Hepatocyte (in vitro differentiated cells): ENCODE data around the gene ITPK1. TPM values are rescaled to one million over a fixed set of nuclear protein-coding genes. Genes with fewer than 3 reads are reported as not detected.

Experiments used
- DNase-seq: peaks from one replicate; pipeline ENCODE4 v3.0.0-alpha.2; 2016; ENCODE audit warnings: low spot score
- H2AFZ ChIP-seq: fragments of 200-600 bp; sonication (generic); 2 replicates; pipeline ENCODE4 v1.6.0; 2016; ENCODE audit warnings: antibody characterized with exemption, mild to moderate bottlenecking
- H3K27ac ChIP-seq: fragments of 200-600 bp; sonication (generic); 2 replicates; pipeline ENCODE4 v1.5.1; 2016; ENCODE audit warnings: mild to moderate bottlenecking
- H3K27me3 ChIP-seq: fragments of 200-600 bp; sonication (generic); 2 replicates; pipeline ENCODE4 v1.6.1; 2016
- H3K36me3 ChIP-seq: fragments of 200-600 bp; sonication (generic); replicated peaks from 2 replicates; pipeline ENCODE4 v1.5.1; 2016; ENCODE audit warnings: low read depth; ENCODE audit not compliant: insufficient read depth
- H3K4me1 ChIP-seq: fragments of 200-600 bp; sonication (generic); 2 replicates; pipeline ENCODE4 v1.5.1; 2016; ENCODE audit warnings: mild to moderate bottlenecking, moderate library complexity; ENCODE audit not compliant: insufficient read depth
- H3K4me2 ChIP-seq: fragments of 200-600 bp; sonication (generic); 2 replicates; pipeline ENCODE4 v1.6.0; 2016
- H3K4me3 ChIP-seq: fragments of 200-600 bp; sonication (generic); 2 replicates; pipeline ENCODE4 v1.5.1; 2016; ENCODE audit warnings: mild to moderate bottlenecking
- H3K79me2 ChIP-seq: fragments of 200-600 bp; sonication (generic); 2 replicates; pipeline ENCODE4 v1.6.0; 2017; ENCODE audit warnings: mild to moderate bottlenecking
- H3K9me2 ChIP-seq: fragments of 200-600 bp; sonication (generic); replicated peaks from 2 replicates; pipeline ENCODE4 v1.6.0; 2017; ENCODE audit warnings: mild to moderate bottlenecking; ENCODE audit not compliant: insufficient read depth
- H3K9me3 ChIP-seq: fragments of 200-600 bp; sonication (generic); 2 replicates; pipeline ENCODE4 v1.5.1; 2016; ENCODE audit warnings: low read depth, mild to moderate bottlenecking
- H4K20me1 ChIP-seq: fragments of 200-600 bp; sonication (generic); 2 replicates; pipeline ENCODE4 v1.6.0; 2016; ENCODE audit warnings: mild to moderate bottlenecking; ENCODE audit not compliant: insufficient read depth, poor library complexity, severe bottlenecking
- EZH2 ChIP-seq: fragments of 200-600 bp; sonication (generic); IDR thresholded peaks from 2 replicates; pipeline ENCODE4 v1.6.1; 2016; ENCODE audit warnings: antibody characterized with exemption, mild to moderate bottlenecking, borderline replicate concordance
- EZH2phosphoT487 ChIP-seq: fragments of 200-600 bp; sonication (generic); IDR thresholded peaks from one replicate; pipeline ENCODE4 v1.6.1; 2018; ENCODE audit warnings: antibody characterized with exemption, mild to moderate bottlenecking, low read depth, moderate library complexity; ENCODE audit not compliant: unreplicated experiment, severe bottlenecking
- WGBS: methylation state at CpG from one replicate; pipeline ENCODE4 v1.1.6; 2016; ENCODE audit warnings: low lambda C conversion rate; ENCODE audit errors: missing lambda C conversion rate; 5-methylcytosine and 5-hydroxymethylcytosine counted together
- polyA plus RNA-seq: library from polyadenylated mRNA; unstranded; fragments of >200 nt; fragmentation: Nextera tagmentation; extraction: Ambion mirVana; gene quantifications from 2 replicates; pipeline ENCODE4 v1.2.1, GENCODE V29; 2016
- total RNA-seq: library from RNA; depleted of rRNA; stranded (reverse); fragments of >200 nt; gene quantifications from 2 replicates; pipeline ENCODE4 v1.2.3, GENCODE V29; 2014
- TF ChIP-seq, protein P1 (sequence below): fragments of 200-600 bp; sonication (generic); IDR thresholded peaks from 2 replicates; pipeline ENCODE4 v1.5.1; 2016; ENCODE audit warnings: antibody characterized with exemption, mild to moderate bottlenecking; ENCODE audit not compliant: poor library complexity

ITPK1 gene
- total and polyA plus RNA-seq, 2 experiments from 2014 or later: 49.8 to 66.7 TPM

GRCh38 chr14:92934196-92935085, 181.3 kb downstream of the ITPK1 start:
- Histone ChIP-seq H4K20me1 (no peaks in the 10 kb centered on the region), H3K9me2 (no peaks in the 10 kb centered on the region), H3K79me2 (no peaks in the 10 kb centered on the region), H2AFZ (no peak overlapping the region), H3K4me3 (no peak overlapping the region), H3K27ac (no peak overlapping the region), H3K36me3 (no peaks in the 10 kb centered on the region), H3K27me3 (no peaks in the 10 kb centered on the region), H3K4me1 (no peaks in the 10 kb centered on the region), H3K9me3 (no peaks in the 10 kb centered on the region), H3K4me2 (no peak overlapping the region)
- DNase-seq: no peak
- TF ChIP-seq EZH2: no peak
- TF ChIP-seq, protein P1, sequence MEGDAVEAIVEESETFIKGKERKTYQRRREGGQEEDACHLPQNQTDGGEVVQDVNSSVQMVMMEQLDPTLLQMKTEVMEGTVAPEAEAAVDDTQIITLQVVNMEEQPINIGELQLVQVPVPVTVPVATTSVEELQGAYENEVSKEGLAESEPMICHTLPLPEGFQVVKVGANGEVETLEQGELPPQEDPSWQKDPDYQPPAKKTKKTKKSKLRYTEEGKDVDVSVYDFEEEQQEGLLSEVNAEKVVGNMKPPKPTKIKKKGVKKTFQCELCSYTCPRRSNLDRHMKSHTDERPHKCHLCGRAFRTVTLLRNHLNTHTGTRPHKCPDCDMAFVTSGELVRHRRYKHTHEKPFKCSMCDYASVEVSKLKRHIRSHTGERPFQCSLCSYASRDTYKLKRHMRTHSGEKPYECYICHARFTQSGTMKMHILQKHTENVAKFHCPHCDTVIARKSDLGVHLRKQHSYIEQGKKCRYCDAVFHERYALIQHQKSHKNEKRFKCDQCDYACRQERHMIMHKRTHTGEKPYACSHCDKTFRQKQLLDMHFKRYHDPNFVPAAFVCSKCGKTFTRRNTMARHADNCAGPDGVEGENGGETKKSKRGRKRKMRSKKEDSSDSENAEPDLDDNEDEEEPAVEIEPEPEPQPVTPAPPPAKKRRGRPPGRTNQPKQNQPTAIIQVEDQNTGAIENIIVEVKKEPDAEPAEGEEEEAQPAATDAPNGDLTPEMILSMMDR: no peak
- TF ChIP-seq EZH2phosphoT487: no peak
- WGBS: 82% methylated on average over 18 of the region's 19 CpGs

DNA sequence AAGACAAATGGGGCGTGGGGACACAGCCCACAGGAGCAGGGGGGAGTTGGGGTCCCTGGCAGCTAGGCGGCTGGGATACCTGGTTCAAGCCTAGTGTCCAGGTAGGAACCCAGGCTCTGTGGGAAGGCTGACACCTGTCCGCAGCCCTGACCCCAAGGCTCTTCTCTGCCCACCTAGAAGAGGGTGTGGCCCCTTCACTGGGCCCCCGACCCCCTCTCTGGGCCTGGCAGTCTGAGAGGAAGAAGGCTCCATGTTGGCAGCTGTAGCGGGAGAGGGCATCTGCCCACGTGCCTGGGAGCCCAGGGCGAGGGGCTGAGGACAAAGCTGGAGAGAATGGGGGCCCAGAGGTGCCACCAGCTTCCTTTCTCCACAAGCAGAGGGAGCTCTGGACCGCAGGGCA, 182.2 kb downstream of the ITPK1 start:
- Histone ChIP-seq H2AFZ (no peak overlapping the region), H3K4me2 (no peak overlapping the region), H3K9me2 (no peaks in the 10 kb centered on the region), H3K27ac (no peak overlapping the region), H3K36me3 (no peaks in the 10 kb centered on the region), H3K4me1 (no peaks in the 10 kb centered on the region), H3K4me3 (no peak overlapping the region), H3K79me2 (no peaks in the 10 kb centered on the region), H3K27me3 (no peaks in the 10 kb centered on the region), H4K20me1 (no peaks in the 10 kb centered on the region), H3K9me3 (no peaks in the 10 kb centered on the region)
- no peak for TF ChIP-seq EZH2
- TF ChIP-seq, protein P1: no peak
- no peak for TF ChIP-seq EZH2phosphoT487
- 90% methylated on average over 8 of the region's 8 CpGs for WGBS
- no peak for DNase-seq

GRCh38 chr14:92932448-92933395, 183.0 kb downstream of the ITPK1 start:
- Histone ChIP-seq H3K9me3 (no peaks in the 10 kb centered on the region), H2AFZ (no peak overlapping the region), H4K20me1 (no peaks in the 10 kb centered on the region), H3K4me2 (no peak overlapping the region), H3K9me2 (no peaks in the 10 kb centered on the region), H3K79me2 (no peaks in the 10 kb centered on the region), H3K27ac (no peak overlapping the region), H3K36me3 (no peaks in the 10 kb centered on the region), H3K4me3 (no peak overlapping the region), H3K4me1 (no peaks in the 10 kb centered on the region), H3K27me3 (no peaks in the 10 kb centered on the region)
- TF ChIP-seq EZH2phosphoT487 (no peak), EZH2 (no peak)
- TF ChIP-seq, protein P1: no peak
- WGBS: 92% methylated on average over 35 of the region's 35 CpGs
- no peak for DNase-seq
